Renal cortex interstitium (tissue), 11 donors: ENCODE data around the gene SPTLC2. TPM values are rescaled to one million over a fixed set of nuclear protein-coding genes. Genes with fewer than 3 reads are reported as not detected.
"Not testable (repeated sequence)": the region's sequence is repeated elsewhere in the genome, so short reads cannot be mapped to it uniquely, and the experiment has no call there.

Source experiments
- DNase-seq, 11 donors: peaks; one replicate each; pipeline ENCODE4 v3.0.0-alpha.2; 2013; ENCODE audit warnings: low read depth in 9 of 11, low spot score in 4 of 11; ENCODE audit errors: extremely low read depth in 1 of 11
- polyA plus RNA-seq, 3 donors: library from polyadenylated mRNA; unstranded; fragments of 120-200 nt; gene quantifications; one replicate each; pipeline ENCODE4 v1.2.1, GENCODE V29; 2013; ENCODE audit not compliant: insufficient read length in 3 of 3

SPTLC2 gene
- polyA plus RNA-seq, 3 donors, result 61.8 to 71.8 (median 71.7) TPM

GRCh38 chr14:77638771-77639171 is 22.3 kb upstream of the SPTLC2 start:
- DNase-seq, result no peak

- not testable (repeated sequence) for DNase-seq
These were observed 19.4 kb upstream of the SPTLC2 start for GRCh38 chr14:77635869-77636268.

GRCh38 chr14:77635466-77635865 is 19.0 kb upstream of the SPTLC2 start:
- DNase-seq, result not testable (repeated sequence)

GRCh38 chr14:77630111-77630510 is 13.7 kb upstream of the SPTLC2 start:
- no peak for DNase-seq

- no peak for DNase-seq
These were observed 8.9 kb upstream of the SPTLC2 start for GRCh38 chr14:77625360-77625759.

GRCh38 chr14:77623201-77623600 is 6.8 kb upstream of the SPTLC2 start:
- DNase-seq, result no peak

- DNase-seq, result no peak
These were observed 6.0 kb upstream of the SPTLC2 start for GRCh38 chr14:77622366-77622961.

- DNase-seq, result no peak
These were observed 3.9 kb upstream of the SPTLC2 start for GRCh38 chr14:77620222-77620870.

GRCh38 chr14:77618381-77618970 is 2.0 kb upstream of the SPTLC2 start:
- no peak for DNase-seq

GRCh38 chr14:77616133-77616453 is 344 bp downstream of the SPTLC2 start:
- DNase-seq, result no peak

- no peak for DNase-seq
These were observed 890 bp downstream of the SPTLC2 start for GRCh38 chr14:77615361-77616132.

GRCh38 chr14:77613201-77613600 is 3.2 kb downstream of the SPTLC2 start:
- no peak for DNase-seq

- no peak for DNase-seq
These were observed 4.3 kb downstream of the SPTLC2 start for GRCh38 chr14:77612011-77612620.

- DNase-seq, result no peak
These were observed 5.9 kb downstream of the SPTLC2 start for GRCh38 chr14:77610553-77610952.

- no peak for DNase-seq
These were observed 6.5 kb downstream of the SPTLC2 start for GRCh38 chr14:77609922-77610321.

- DNase-seq, result no peak
These were observed 8.6 kb downstream of the SPTLC2 start for GRCh38 chr14:77607741-77608302.

GRCh38 chr14:77605392-77605972 is 11.0 kb downstream of the SPTLC2 start:
- no peak for DNase-seq

GRCh38 chr14:77603654-77604255 is 12.7 kb downstream of the SPTLC2 start:
- no peak for DNase-seq

- DNase-seq, result no peak
These were observed 13.4 kb downstream of the SPTLC2 start for GRCh38 chr14:77603031-77603430.
